DND-41 (cell line): ENCODE results near the gene PSMD8.

Experiments
- ATAC-seq: fragments of 200-7000 bp; cut with Tn5 transposase; 3 replicates; pipeline ENCODE4 v1.9.1; 2021; ENCODE audit warnings: low read depth; ENCODE audit not compliant: insufficient read depth
- DNase-seq: peaks from one replicate; pipeline ENCODE4 v3.0.0-alpha.2; 2020
- H2AFZ ChIP-seq: 2 replicates; pipeline ENCODE4 v1.6.0; 2012; ENCODE audit warnings: low read depth, low read length
- H3K27ac ChIP-seq: 2 replicates; pipeline ENCODE4 v1.5.1; 2012; ENCODE audit warnings: low read length, inconsistent platforms
- H3K27me3 ChIP-seq: fragments of 200-600 bp; sonication (generic); 2 replicates; pipeline ENCODE4 v1.6.0; 2012; ENCODE audit warnings: low read length, mild to moderate bottlenecking, inconsistent platforms; ENCODE audit not compliant: insufficient read depth, poor library complexity
- H3K36me3 ChIP-seq: 2 replicates; pipeline ENCODE4 v1.5.1; 2012; ENCODE audit warnings: low read length, inconsistent platforms; ENCODE audit not compliant: insufficient read depth
- H3K4me1 ChIP-seq: 2 replicates; pipeline ENCODE4 v1.5.1; 2012; ENCODE audit warnings: mild to moderate bottlenecking, low read length; ENCODE audit not compliant: insufficient read depth
- H3K4me2 ChIP-seq: 2 replicates; pipeline ENCODE4 v1.6.0; 2012; ENCODE audit warnings: mild to moderate bottlenecking, moderate library complexity, low read length, inconsistent platforms; ENCODE audit not compliant: insufficient read depth
- H3K4me3 ChIP-seq, 2 experiments: fragments of 200-600 bp in 1 of 2; shearing (Covaris generic) in 1 of 2; 2 replicates each; pipeline ENCODE4 v1.5.1; 2012 to 2016; ENCODE audit warnings: inconsistent platforms in 2 of 2, low read length in 2 of 2, mild to moderate bottlenecking in 2 of 2, low read depth in 1 of 2, moderate library complexity in 1 of 2
- H3K79me2 ChIP-seq: 2 replicates; pipeline ENCODE4 v1.6.0; 2012; ENCODE audit warnings: low read length, inconsistent platforms; ENCODE audit not compliant: insufficient read depth
- H3K9ac ChIP-seq: 2 replicates; pipeline ENCODE4 v1.6.0; 2012; ENCODE audit warnings: low read depth, mild to moderate bottlenecking, inconsistent platforms, low read length, moderate library complexity
- H3K9me3 ChIP-seq: 2 replicates; pipeline ENCODE4 v1.5.1; 2012; ENCODE audit warnings: low read length, moderate library complexity, mild to moderate bottlenecking, inconsistent platforms; ENCODE audit not compliant: insufficient read depth, severe bottlenecking
- H4K20me1 ChIP-seq: 2 replicates; pipeline ENCODE4 v1.6.0; 2012; ENCODE audit warnings: low read length; ENCODE audit not compliant: insufficient read depth
- CTCF ChIP-seq: IDR thresholded peaks from 2 replicates; pipeline ENCODE4 v1.5.1; 2012; ENCODE audit warnings: borderline replicate concordance, low read length, moderate library complexity, mild to moderate bottlenecking; ENCODE audit not compliant: poor library complexity, severe bottlenecking; ENCODE audit errors: extremely low read depth
- EZH2 ChIP-seq: IDR thresholded peaks from 3 replicates; pipeline ENCODE4 v1.6.1; 2012; ENCODE audit warnings: borderline replicate concordance, low read depth, mild to moderate bottlenecking, moderate library complexity, low read length, inconsistent platforms; ENCODE audit not compliant: severe bottlenecking

The PSMD8 gene

GRCh38 chr19:38375098-38375493 lies 725 bp downstream of the PSMD8 start:
- H3K9ac ChIP-seq: peak overlapping the region; percentile 91
- H3K9me3 ChIP-seq: no peaks in the 10 kb centered on the region
- H3K4me3 ChIP-seq: peak overlapping the region; percentile 91 to 94
- H2AFZ ChIP-seq: peak overlapping the region; percentile 89
- peaks cover 29% of the 10 kb centered on the region for H4K20me1 ChIP-seq
- TF ChIP-seq EZH2: no peak
- no peak for TF ChIP-seq CTCF
- peak overlapping the region; percentile 93 for H3K4me2 ChIP-seq
- no peaks in the 10 kb centered on the region for H3K27me3 ChIP-seq
- peaks cover 48% of the 10 kb centered on the region for H3K79me2 ChIP-seq
- H3K4me1 ChIP-seq: peaks cover 26% of the 10 kb centered on the region
- DNase-seq: no peak
- peak overlapping the region; percentile 90 for H3K27ac ChIP-seq
- peaks cover 42% of the 10 kb centered on the region for H3K36me3 ChIP-seq
- no peak for ATAC-seq

GRCh38 chr19:38375748-38376147 lies 1.4 kb downstream of the PSMD8 start:
- no peak for DNase-seq
- Histone ChIP-seq H3K79me2 (peaks cover 48% of the 10 kb centered on the region), H3K36me3 (peaks cover 48% of the 10 kb centered on the region), H3K4me1 (peaks cover 26% of the 10 kb centered on the region), H3K4me2 (peak overlapping the region; percentile 93), H3K4me3 (peak overlapping the region; percentile 91 to 94), H2AFZ (no peak overlapping the region), H3K27me3 (no peaks in the 10 kb centered on the region), H3K27ac (peak overlapping the region; percentile 90), H3K9me3 (no peaks in the 10 kb centered on the region), H3K9ac (peak overlapping the region; percentile 91), H4K20me1 (peaks cover 33% of the 10 kb centered on the region)
- no peak for TF ChIP-seq CTCF
- TF ChIP-seq EZH2: no peak
- ATAC-seq: no peak

- Histone ChIP-seq H3K27ac (peak overlapping the region; percentile 37; the same call in 1 of the 2 replicates), H3K79me2 (peaks cover 48% of the 10 kb centered on the region), H3K27me3 (no peaks in the 10 kb centered on the region), H3K4me1 (peaks cover 29% of the 10 kb centered on the region), H3K9ac (peak overlapping the region; percentile 91), H3K36me3 (peaks cover 57% of the 10 kb centered on the region), H3K4me3 (peak overlapping the region in 1 of 2 experiments; percentile 91; a peak in 2 of 4 replicates), H4K20me1 (peaks cover 41% of the 10 kb centered on the region), H2AFZ (no peak overlapping the region), H3K9me3 (no peaks in the 10 kb centered on the region), H3K4me2 (peak overlapping the region; percentile 93)
- DNase-seq: no peak
- TF ChIP-seq CTCF (no peak), EZH2 (no peak)
- no peak for ATAC-seq
These were observed 2.2 kb downstream of the PSMD8 start for GRCh38 chr19:38376576-38376975.

- Histone ChIP-seq H3K4me1 (peaks cover 29% of the 10 kb centered on the region), H3K27ac (0 out of 2 replicates have a peak overlapping the region, but pooled peaks have one; percentile 37), H3K4me3 (0 out of 4 replicates have a peak overlapping the region, but pooled peaks of 1 of the 2 experiments have one; percentile 91), H3K79me2 (peaks cover 48% of the 10 kb centered on the region), H3K36me3 (peaks cover 61% of the 10 kb centered on the region), H3K9ac (0 out of 2 replicates have a peak overlapping the region, but pooled peaks have one; percentile 91), H3K27me3 (no peaks in the 10 kb centered on the region), H4K20me1 (peaks cover 44% of the 10 kb centered on the region), H3K9me3 (no peaks in the 10 kb centered on the region), H3K4me2 (peak overlapping the region; percentile 93; the same call in 1 of the 2 replicates), H2AFZ (no peak overlapping the region)
- no peak for ATAC-seq
- DNase-seq: no peak
- TF ChIP-seq EZH2 (no peak), CTCF (no peak)
These were observed 2.7 kb downstream of the PSMD8 start for GRCh38 chr19:38377052-38377451.
